Left lobe of liver (tissue), 2 donors: ENCODE measurements around the gene RTRAF. TPM values are rescaled to one million over a fixed set of nuclear protein-coding genes. Genes with fewer than 3 reads are reported as not detected.

Experiments used
- ATAC-seq: fragments of 200-7000 bp; cut with Tn5 transposase; one replicate; pipeline ENCODE4 v1.9.1; 2020; ENCODE audit warnings: mild to moderate bottlenecking, moderate library complexity
- DNase-seq: peaks from one replicate; pipeline ENCODE4 v3.0.0-alpha.2; 2020; ENCODE audit warnings: low spot score
- total RNA-seq: library from RNA; stranded (reverse); gene quantifications from one replicate; pipeline ENCODE4 v1.2.1, GENCODE V29; 2021
- donor health status: DM: no; HTN: no; CAD: no; lungs with moderate emphysema.
- donor health status: DM: no; HTN: yes; CAD: no.

RTRAF gene
- total RNA-seq = 45.3 TPM

GRCh38 chr14:51989293-51990234 lies at the start of gene RTRAF:
Gene RTRAF, plus strand, starts transcription at chr14:51989546. Its CDS starts 94 bp downstream, at chr14:51989640.
- peak; percentile 99 for ATAC-seq
- DNase-seq = peak; percentile 95

- ATAC-seq (no peak), DNase-seq (no peak)
Observed at GRCh38 chr14:51939755-51940301, 49.5 kb upstream of the RTRAF start.

- ATAC-seq (no peak), DNase-seq (no peak)
Observed at GRCh38 chr14:51942971-51943370, 46.4 kb upstream of the RTRAF start.

DNA sequence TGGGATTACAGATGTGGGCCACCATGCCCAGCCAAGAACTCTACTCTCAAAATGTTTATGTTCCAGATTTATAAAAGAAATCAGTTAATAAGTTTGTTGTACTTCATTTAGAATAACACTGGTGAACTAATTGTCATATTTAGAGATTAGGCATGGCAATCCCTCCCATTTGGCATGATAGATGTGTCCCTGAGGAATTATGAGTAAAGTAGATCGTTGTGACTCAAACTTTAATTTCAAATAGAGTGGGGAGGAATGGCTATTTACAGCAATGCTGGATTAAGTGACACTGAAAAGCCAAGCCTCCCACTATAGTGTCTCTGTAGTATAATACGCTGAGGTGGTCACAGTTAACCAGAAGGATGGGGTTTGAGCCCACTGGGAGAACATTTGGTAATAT lies 39.3 kb upstream of the RTRAF start:
- ATAC-seq = no peak
- DNase-seq = no peak

- ATAC-seq = no peak
- DNase-seq = no peak
Observed at GRCh38 chr14:51951656-51952055, 37.7 kb upstream of the RTRAF start.

DNA sequence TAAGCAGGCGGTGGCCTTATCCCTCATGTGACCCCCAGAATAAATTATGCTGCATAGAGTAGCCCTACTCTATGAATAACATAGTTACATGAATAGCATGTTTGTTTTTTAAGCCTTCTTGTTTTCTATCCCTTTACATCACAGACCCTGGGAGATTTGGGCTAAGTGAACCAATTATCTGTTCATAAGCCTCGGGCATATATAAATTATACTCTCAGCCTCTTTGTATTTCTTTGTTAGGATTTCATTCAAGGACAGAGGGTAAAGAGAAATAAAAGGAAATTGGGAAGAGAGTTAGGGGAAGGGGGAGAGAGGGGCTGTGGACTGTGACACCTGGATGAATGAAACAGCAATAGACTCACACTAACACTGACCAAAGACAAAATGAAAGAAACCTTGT lies 35.3 kb upstream of the RTRAF start:
- ATAC-seq (no peak), DNase-seq (no peak)

DNA sequence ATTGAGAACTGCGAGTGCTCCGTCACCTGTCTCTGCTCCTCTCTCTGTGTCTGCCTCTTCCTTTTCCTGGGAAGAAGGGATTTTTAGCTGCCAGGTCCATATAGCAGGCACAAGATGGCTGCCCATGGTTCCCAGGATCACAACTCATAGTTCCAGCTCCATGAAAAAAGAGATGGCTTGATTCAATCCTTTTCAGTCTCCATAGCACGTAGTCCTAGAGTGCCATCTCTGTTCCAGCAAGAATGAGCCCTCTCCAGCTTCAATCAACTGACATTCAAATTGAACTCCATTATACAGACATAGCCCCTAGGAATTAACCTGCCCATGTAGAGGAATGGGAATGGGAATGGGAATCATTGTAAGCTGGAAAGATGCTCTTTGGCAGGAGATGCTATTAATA lies 34.7 kb upstream of the RTRAF start:
- ATAC-seq (no peak), DNase-seq (no peak)

DNA sequence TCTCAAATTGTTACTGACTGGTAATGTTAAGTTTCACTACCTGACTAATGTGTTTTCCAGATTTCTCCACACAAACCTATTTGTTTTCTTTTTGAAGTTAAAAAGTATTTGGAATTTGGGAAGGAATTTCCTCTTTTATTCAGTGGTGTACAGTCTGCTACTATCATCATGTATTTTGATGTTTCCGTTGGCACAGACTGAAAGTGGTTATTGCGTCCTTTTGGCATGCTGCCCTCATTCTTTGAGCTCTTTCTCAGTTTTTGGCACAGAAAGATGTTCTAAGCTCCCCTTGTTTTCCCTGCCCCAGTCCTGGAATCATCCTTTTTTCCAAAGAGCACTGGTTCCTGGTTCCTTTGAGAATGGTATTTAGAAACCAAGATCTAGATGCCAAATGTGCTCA lies 31.4 kb upstream of the RTRAF start:
- ATAC-seq = no peak

GRCh38 chr14:51959928-51960327 lies 29.4 kb upstream of the RTRAF start:
- no peak for ATAC-seq
- no peak for DNase-seq

More for the DNA sequence above, 31.4 kb upstream of the RTRAF start:
- DNase-seq = no peak

- no peak for DNase-seq
- ATAC-seq = no peak
Observed at GRCh38 chr14:51960866-51961265, 28.5 kb upstream of the RTRAF start.

GRCh38 chr14:51962711-51963110 lies 26.6 kb upstream of the RTRAF start:
- ATAC-seq = no peak
- DNase-seq = no peak

- DNase-seq (no peak), ATAC-seq (no peak)
Observed at GRCh38 chr14:51963286-51963685, 26.1 kb upstream of the RTRAF start.

GRCh38 chr14:51967521-51967920 lies 21.8 kb upstream of the RTRAF start:
- no peak for DNase-seq
- no peak for ATAC-seq

GRCh38 chr14:51969852-51970540 lies 19.4 kb upstream of the RTRAF start:
- ATAC-seq (no peak), DNase-seq (no peak)

- DNase-seq (no peak), ATAC-seq (no peak)
Observed at GRCh38 chr14:51972566-51972965, 16.8 kb upstream of the RTRAF start.

- ATAC-seq (no peak), DNase-seq (no peak)
Observed at GRCh38 chr14:51977075-51977474, 12.3 kb upstream of the RTRAF start.

- ATAC-seq = no peak
- no peak for DNase-seq
Observed at GRCh38 chr14:51978681-51979085, 10.7 kb upstream of the RTRAF start.

- peak; percentile 74 for DNase-seq
- ATAC-seq = peak; percentile 98
Observed at GRCh38 chr14:51979088-51979709, 10.1 kb upstream of the RTRAF start.

DNA sequence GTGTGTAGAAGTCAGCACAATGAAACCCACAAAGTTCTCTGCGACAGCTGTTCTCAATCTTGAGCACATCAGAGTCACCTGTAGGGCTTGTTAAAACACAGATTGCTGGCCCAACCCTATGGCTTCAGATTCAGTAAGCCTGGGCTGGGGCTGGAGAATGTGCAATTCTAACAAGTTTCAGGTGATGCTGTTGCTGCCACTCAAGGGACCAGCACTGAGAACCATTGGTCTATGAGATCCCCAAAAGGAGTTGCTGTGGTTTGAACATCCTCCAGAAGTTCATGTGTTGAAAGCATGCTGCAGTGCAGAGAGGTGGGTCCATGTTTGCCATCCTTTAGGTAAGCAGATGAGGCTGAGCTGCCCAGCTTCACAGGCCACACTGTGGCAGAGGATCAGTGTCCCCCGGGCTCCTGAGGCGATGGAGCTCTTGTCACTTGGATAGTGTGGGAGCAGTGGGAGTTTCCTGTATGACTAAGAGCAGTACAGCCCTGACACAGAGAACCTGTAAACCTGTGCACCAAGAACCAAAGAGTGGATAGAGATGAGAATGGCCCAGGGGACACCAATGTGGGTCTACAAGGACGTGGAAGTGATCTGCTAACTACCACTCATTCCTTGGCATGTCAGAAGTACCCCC lies 8.0 kb upstream of the RTRAF start:
- no peak for DNase-seq
- ATAC-seq = no peak

DNA sequence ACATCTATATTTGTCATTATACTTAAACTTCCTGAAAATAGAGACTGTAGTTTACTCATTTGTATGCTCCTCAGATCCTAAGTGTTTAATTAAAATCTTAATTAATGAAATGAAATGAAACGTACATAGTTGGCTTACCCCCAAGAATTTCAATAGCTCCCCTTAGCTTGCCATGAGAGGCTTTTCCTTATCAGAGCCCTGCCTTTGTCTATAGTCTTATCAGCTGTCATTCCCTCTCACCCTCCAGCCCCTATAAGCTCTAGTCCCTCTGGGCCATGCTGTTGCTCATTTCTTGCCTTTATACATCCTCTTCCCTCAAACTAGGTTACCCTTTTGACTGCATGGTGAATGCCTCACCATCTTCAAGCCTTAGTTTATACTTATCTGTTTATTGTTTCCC lies 1.1 kb upstream of the RTRAF start:
- DNase-seq = no peak
- no peak for ATAC-seq

DNA sequence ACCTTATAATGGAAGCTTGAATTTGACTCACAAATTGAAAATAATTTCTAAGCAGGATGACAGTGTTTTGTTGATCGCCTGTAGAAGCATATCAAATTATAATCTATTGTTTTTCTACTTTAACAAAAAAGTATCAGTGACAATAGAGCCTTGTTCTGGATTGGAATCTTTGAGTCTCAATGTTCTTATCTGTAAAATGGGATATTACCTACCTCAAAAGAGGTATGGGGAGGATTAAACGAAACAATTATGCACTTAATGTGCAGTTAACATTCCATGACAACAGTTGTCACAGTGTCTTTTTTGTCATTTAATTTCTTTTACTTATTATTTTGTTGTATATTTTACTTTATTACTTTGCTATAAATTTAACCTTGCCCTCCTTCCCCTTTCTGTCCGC lies 1.1 kb downstream of the RTRAF start:
- no peak for DNase-seq
- no peak for ATAC-seq
